Measurements from ENCODE around the gene C1orf226.

The C1orf226 gene

DNA sequence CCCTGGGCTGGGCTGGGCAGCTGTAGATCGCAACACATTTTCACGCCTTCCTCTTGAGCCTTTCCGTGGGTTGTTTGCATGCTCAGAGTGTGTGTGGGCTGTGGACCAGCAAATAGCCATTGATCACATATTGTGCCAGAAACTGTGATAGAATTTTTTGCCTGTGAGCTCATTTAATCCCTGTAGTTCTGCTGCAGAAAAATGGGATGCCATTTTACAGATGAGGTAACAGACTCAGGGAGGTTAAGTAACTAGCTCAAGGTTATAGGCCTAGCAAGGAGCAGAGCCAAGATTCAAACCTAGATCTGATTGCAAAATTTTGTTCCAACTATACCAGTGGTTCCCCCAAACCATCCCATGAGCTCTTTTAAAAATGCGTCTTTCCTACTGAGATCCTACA lies 15.4 kb upstream of the C1orf226 start:
- no peak for DNase-seq

- no peak for DNase-seq
These were observed 14.9 kb upstream of the C1orf226 start for GRCh38 chr1:162366671-162367070.

DNA sequence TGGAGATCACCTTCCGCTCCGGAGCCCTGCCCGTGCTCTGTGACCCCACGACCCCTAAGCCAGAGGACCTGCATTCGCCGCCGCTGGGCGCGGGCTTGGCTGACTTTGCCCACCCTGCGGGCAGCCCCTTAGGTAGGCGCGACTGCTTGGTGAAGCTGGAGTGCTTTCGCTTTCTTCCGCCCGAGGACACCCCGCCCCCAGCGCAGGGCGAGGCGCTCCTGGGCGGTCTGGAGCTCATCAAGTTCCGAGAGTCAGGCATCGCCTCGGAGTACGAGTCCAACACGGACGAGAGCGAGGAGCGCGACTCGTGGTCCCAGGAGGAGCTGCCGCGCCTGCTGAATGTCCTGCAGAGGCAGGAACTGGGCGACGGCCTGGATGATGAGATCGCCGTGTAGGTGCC lies 14.5 kb upstream of the C1orf226 start:
- DNase-seq = no peak

- no peak for DNase-seq
These were observed 13.8 kb upstream of the C1orf226 start for GRCh38 chr1:162367772-162368171.

DNA sequence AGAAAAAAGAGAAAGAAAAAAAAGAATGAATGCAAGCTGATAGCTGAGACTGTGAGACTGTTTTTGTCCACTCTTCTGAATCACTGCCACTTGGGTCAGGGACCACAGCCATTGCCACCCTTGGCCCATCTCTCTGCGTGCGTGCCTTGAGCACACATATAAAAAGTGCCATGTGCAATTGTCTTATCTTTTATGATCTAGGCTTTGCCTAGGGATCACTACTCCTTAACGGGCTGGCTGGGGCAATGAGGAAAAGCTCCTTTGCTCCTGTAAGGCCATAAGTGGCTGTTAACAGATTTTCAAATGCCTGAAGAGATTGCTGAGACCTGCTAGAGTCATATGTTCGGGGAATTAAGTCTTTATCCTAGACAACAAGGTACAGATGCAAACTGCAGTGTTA lies 13.1 kb upstream of the C1orf226 start:
- DNase-seq = no peak

GRCh38 chr1:162369571-162369970 lies 12.0 kb upstream of the C1orf226 start:
- no peak for DNase-seq

DNA sequence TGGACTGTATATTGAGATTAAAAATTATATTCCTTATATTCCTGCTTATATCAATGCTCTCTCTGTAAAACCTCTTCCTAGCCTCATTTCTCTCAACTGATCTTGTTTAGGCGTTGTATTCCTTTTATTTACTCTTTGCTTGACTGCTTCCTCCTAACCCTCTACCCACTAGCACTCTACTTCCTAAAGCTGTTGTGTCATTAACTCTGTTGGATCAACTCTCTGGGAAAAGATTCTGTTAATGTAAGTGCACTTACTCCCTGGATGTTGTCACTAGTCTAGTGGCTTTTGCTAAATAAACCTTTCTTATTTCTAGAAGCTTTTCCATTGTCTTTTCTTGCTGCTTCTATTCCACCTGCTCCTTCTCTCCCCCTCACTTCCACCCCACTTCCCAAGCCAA lies 11.4 kb upstream of the C1orf226 start:
- DNase-seq = no peak

DNA sequence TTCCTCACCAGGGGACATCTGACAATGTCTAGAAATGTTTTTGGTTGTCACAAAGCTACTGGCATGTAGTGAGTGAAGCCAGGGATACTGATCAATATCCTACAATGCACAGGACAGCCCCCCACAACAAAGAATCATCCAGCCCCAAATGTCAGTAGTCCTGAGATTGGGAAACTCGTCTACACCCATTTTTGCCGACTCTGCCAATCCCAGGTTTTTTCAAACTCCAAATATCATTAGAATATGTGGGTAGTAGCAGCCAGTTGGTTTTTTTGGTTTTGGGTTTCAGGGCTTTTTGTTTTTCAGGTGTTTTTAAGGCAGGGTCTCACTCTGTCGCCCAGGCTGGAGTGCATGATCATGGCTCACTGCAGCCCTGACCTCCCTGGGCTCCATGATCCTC lies 10.8 kb upstream of the C1orf226 start:
- DNase-seq = no peak

DNA sequence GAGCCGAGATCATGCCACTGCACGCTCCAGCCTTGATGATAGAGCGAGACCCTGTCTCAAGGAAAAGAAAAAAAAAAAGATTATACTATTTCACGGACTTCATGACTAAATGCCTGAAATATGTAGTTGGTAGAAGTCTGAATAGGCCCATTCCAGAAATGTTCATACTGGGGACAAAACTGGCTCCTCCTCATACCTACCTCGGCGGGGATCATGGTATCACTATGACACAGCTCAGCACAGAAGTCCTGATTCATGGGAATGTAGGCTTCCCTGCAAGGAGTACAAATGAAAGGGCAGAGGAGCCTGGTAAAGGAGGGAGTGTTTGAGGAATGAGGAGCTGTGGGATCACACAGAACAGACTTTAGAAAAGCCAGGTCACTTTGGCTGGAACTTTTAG lies 9.9 kb upstream of the C1orf226 start:
- DNase-seq = no peak

GRCh38 chr1:162372159-162373071 lies 9.1 kb upstream of the C1orf226 start:
- no peak for DNase-seq

DNA sequence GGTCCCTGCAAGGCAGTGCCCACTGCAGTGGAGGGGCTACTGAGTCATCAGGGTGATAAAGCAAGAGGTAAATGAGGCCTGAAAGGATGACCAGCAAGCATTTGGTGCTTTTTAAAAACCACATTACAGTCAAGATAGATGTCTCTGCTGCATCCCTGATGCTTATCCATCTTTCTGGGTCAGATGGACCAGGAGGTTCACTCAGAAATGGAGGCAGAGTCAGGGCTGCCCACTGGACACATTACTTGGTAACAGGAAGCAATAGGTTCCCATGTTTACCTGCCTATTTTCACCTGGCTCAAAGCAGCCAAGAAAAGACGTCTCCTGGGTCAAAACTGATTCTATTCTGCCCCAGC lies 8.5 kb upstream of the C1orf226 start:
- DNase-seq = no peak

DNA sequence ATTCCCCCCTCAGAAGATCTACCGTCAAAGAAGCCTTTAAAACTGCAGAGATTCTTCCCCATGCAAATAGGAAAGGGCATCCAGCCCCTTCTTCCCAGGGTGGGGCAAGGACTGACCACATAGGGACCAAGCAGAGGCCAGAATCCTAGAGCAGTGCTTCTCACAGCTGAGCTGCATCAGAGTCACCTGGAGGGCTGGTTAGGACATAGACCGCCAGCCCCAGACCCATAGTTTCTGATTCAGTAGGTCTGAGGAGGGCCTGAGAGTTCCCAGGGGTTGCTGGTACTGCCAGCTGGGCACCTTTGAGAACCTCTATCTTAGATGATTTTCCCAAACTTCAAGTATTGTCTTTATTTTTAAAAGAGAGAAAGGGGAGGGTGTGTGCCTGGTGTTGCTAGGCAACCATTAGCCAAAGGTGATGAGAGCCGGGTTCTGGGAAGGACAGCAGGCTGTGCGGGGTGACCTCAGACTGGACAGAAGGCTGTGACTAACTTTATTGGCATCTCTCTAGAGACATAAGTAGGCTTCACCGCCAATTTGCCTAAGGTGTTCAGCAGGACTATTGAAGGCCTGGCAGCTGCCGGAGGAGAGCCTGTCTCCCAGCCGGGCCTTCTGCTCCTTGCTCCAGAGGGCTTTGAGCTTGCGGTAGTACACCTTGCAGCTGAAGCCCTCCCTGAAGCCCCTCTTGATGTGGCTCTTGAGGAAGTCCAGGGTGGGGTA lies 7.8 kb upstream of the C1orf226 start:
- DNase-seq = no peak

- no peak for DNase-seq
These were observed 7.1 kb upstream of the C1orf226 start for GRCh38 chr1:162374406-162374805.

DNA sequence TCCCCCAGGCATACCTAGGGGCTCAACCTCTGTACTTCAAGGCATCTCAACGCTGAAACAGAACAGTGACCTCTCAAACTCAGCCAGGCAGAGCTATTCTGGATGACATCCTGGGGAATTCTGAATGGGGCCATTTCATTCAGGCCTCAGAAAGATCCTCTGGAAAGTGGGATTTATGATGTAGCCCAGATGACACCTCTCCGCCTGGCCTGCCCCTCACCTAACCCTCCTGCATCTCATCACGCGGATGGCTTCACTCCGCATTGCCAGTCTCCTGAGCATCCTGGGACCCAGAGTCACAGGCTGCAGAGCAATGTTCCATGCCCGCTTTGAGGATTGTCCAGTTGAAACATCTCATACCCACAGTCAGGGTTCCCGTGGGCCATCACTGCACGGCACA lies 6.1 kb upstream of the C1orf226 start:
- no peak for DNase-seq

- no peak for DNase-seq
These were observed 4.8 kb upstream of the C1orf226 start, which contains the start of gene SPATA46 for GRCh38 chr1:162376691-162377090. Gene SPATA46, minus strand, starts transcription at chr1:162376854. Its CDS starts 64 bp downstream, at chr1:162376790.

- DNase-seq = no peak
These were observed 1.3 kb upstream of the C1orf226 start for GRCh38 chr1:162380061-162380846.

- DNase-seq = no peak
These were observed 618 bp downstream of the C1orf226 start for GRCh38 chr1:162381941-162382750.

GRCh38 chr1:162383091-162383490 lies 1.6 kb downstream of the C1orf226 start:
- DNase-seq = no peak

DNA sequence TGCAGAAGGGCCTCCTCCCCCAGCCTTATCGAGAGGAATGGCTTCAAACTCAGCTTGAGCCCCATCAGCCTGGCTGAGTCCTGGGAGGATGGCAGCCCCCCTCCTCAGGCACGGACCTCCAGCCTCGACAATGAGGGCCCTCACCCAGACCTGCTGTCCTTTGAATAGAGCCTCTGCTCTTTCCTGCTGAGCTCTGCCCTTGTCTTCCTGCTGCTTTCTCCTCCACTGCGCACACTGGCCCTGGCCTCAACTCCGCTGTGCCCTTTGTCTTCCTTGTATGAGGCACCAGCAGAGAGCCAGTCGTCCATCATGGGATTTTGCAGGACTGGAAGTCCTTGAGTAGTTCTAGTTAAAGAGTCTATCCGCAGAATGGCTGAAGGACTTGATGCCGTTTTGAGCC lies 2.0 kb downstream of the C1orf226 start:
- DNase-seq = no peak

DNA sequence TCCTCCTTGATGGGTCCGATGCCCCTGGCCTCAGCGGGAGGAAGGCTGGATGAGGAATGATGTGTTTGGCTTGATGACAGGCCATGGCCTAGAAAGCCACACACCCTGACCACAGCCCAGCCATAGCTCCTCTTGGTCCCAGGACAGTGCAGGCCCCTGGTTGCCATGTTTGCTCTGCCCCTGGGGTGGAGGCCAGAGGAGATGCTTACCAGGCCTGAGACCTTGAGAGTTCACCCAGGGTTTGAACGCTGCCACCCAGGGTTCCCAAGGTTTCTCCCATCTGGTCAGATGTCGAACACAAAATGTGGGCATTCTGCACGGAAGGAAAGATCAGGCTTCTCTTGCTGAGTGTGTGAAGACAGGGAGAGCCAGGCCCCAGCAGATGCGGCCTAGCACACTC lies 2.6 kb downstream of the C1orf226 start:
- DNase-seq = no peak

DNA sequence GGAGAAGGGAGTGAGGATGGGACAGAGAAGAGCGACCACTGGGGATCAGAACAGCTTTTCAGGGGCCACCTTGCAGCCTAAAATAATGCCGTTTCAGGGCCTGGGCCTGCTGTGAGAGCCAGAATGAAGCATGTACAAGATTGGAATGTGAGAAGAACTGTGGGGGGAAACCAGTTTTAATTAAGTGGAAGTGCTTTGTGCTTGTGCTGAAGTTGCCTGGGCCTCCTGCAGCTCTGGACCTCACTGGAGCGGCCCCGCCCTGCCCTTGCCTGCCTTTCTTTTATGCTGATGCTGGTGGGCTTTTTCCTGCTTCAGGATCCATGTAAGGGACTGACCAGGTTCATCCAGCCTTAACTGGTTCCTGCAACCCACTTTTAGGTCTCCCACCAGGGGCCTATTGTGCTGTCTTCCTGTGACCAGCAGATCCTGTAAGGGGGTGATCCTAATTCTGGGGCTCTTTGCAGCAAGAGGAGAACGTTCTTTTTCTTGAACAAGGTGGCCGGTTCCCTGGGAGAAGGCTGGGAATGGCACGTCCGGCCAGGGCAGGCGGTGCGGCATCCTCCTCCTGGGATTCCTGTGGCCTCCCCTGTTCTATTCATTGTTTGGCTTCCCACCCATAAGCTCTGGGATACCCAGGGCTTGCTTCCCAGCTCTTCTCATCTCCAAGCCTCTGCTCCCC lies 3.2 kb downstream of the C1orf226 start:
- DNase-seq = no peak

DNA sequence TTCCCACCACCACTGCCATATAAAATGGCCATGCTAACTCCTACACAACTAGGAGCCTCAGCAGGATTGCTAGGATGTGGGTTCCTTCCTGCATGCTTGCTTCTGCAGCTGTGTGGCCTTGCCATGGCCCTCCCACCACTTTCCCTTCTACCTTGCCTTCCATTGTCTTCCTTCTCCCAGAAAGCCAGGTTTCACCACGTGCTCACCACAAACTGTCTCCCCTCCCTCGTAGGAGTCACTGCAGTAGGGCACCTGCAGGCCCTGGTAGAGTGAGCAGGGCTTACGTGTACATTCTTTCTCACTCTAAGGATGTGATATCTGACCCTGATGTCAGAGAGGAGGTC lies 3.7 kb downstream of the C1orf226 start:
- DNase-seq = no peak

All from NCI-H526 treated with DMSO at 0.1 percent for 48 hours (cell line).